ENCODE measurements around the gene MIF4GD. TPM values are rescaled to one million over a fixed set of nuclear protein-coding genes. Genes with fewer than 3 reads are reported as not detected.
"Not testable (repeated sequence)": the region's sequence is repeated elsewhere in the genome, so short reads cannot be mapped to it uniquely, and the experiment has no call there.

The MIF4GD gene
- total RNA-seq, 1 experiment from 2014 or later: 25.7 TPM

DNA sequence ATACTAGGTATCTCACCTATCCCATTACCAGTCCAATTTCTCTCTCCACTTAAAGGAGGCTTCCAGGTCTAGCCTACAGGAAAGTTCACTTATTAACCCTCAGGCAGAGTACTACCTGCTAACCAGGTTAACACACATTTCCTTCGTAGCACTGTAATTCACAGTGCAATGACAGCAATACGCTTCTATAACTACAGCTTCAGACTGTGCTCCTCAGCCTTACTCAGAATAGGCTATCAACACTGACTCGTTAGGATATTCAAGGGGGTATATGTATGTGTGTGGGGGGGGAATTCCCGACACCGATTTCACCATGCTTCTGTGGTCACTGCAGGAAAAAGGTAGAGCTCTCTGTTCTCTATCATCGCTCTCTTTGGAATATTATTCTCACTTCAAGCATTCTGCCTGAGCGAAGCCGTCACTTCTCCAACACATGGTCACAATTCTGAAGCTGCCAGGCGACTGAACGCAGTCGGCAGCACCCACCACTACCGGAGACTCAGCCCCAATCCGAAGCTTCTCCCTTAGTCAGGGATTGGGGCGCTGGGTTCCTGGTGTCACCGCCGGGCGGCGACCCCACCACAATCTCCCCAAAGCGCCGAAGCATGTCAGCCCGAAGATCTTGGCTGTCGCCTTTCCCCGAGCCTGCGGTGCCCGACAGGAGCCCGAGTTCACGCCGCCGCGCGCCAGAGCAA is 10.2 kb downstream of the MIF4GD start:
- TF ChIP-seq, protein P1, sequence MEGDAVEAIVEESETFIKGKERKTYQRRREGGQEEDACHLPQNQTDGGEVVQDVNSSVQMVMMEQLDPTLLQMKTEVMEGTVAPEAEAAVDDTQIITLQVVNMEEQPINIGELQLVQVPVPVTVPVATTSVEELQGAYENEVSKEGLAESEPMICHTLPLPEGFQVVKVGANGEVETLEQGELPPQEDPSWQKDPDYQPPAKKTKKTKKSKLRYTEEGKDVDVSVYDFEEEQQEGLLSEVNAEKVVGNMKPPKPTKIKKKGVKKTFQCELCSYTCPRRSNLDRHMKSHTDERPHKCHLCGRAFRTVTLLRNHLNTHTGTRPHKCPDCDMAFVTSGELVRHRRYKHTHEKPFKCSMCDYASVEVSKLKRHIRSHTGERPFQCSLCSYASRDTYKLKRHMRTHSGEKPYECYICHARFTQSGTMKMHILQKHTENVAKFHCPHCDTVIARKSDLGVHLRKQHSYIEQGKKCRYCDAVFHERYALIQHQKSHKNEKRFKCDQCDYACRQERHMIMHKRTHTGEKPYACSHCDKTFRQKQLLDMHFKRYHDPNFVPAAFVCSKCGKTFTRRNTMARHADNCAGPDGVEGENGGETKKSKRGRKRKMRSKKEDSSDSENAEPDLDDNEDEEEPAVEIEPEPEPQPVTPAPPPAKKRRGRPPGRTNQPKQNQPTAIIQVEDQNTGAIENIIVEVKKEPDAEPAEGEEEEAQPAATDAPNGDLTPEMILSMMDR (IDR thresholded peaks at IDR 0.05; ENCODE audit: unreplicated experiment): no peak
- CTCF ChIA-PET: interaction anchor here (0.5 to 2.6 kb wide), 6 partner anchors 10 to 1561 kb away, joined by 3 to 28 read pairs (median 8); partner anchors contain the start of gene MIF4GD
- H3K4me1 Mint-ChIP-seq (ENCODE audit: low read depth, unreplicated experiment): peaks cover 39% of the 10 kb centered on the region
- H3K4me3 Mint-ChIP-seq (ENCODE audit: low read depth, unreplicated experiment): peak overlapping the region; percentile 99
- intact Hi-C loops (cut with micrococcal nuclease; ENCODE audit: unreplicated experiment): no loop called here
- no peaks in the 10 kb centered on the region for H3K27me3 Mint-ChIP-seq (ENCODE audit: unreplicated experiment)
- no peaks in the 10 kb centered on the region for H3K9me3 Mint-ChIP-seq (ENCODE audit: low read depth, unreplicated experiment)
- H3K36me3 Mint-ChIP-seq (ENCODE audit: insufficient read depth, unreplicated experiment): peaks cover 46% of the 10 kb centered on the region
- BruUV-seq (replicated peaks): TSS peak; percentile 68
- peak overlapping the region; percentile 100 for H3K27ac Mint-ChIP-seq (ENCODE audit: unreplicated experiment)
- no peak for DNase-seq

DNA sequence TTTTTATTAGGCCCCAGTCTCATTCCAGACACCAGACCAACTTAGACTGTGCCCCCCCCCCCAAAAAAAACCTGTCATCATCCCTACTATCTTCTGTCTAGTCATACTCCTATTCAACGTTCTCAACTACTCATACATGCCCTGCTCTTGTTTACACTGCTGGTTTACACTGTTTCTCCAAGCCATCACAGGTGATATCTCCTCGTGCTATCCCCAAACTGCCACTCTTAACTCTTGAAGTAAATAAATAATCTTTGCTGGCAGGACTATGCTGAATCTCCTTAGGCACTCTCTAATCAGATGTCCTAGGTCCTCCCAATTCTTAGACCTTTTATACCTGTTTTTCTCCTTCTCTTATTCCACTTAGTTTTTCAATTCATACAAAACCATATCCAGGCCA is 13.8 kb downstream of the MIF4GD start:
- BruUV-seq (replicated peaks); CTCF ChIA-PET; H3K9me3 Mint-ChIP-seq (ENCODE audit: low read depth, unreplicated experiment): not testable (repeated sequence)

DNA sequence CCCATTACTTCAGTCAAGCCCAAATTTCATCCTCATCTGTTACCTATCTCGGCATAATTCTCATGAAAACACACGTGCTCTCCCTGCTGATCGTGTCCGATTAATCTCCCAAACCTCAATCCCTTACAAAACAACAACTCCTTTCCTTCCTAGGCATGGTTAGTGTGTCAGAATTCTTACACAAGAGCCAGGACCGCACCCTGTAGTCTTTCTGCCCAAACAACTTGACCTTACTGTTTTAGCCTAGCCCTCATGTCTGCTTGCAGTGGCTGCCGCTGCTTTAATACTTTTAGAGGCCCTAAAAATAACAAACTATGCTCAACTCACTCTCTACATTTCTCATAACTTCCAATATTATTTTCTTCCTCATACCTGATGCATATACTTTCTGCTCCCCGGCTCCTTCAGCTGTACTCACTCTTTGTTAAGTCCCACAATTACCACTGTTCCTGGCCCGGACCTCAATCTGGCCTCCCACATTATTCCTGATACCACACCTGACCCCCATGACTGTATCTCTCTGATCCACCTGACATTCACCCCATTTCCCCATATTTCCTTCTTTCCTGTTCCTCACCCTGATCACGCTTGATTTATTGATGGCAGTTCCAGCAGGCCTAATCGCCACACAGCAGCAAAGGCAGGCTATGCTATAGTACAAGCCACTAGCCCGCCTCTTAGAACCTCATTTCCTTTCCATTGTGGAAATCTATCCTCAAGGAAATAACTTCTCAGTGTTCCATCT is 14.9 kb downstream of the MIF4GD start:
- peaks cover 61% of the 10 kb centered on the region for H3K4me1 Mint-ChIP-seq (ENCODE audit: low read depth, unreplicated experiment)
- intact Hi-C loops (cut with micrococcal nuclease; ENCODE audit: unreplicated experiment); CTCF ChIA-PET; H3K27ac Mint-ChIP-seq (ENCODE audit: unreplicated experiment); H3K4me3 Mint-ChIP-seq (ENCODE audit: low read depth, unreplicated experiment); DNase-seq; BruUV-seq (replicated peaks); H3K36me3 Mint-ChIP-seq (ENCODE audit: insufficient read depth, unreplicated experiment); H3K27me3 Mint-ChIP-seq (ENCODE audit: unreplicated experiment); H3K9me3 Mint-ChIP-seq (ENCODE audit: low read depth, unreplicated experiment): not testable (repeated sequence)

More for the DNA sequence above, 13.8 kb downstream of the MIF4GD start:
- H3K36me3 Mint-ChIP-seq (ENCODE audit: insufficient read depth, unreplicated experiment): peaks cover 18% of the 10 kb centered on the region
- peaks cover 61% of the 10 kb centered on the region for H3K4me1 Mint-ChIP-seq (ENCODE audit: low read depth, unreplicated experiment)
- DNase-seq; H3K27ac Mint-ChIP-seq (ENCODE audit: unreplicated experiment); intact Hi-C loops (cut with micrococcal nuclease; ENCODE audit: unreplicated experiment); H3K27me3 Mint-ChIP-seq (ENCODE audit: unreplicated experiment); H3K4me3 Mint-ChIP-seq (ENCODE audit: low read depth, unreplicated experiment): not testable (repeated sequence)

DNA sequence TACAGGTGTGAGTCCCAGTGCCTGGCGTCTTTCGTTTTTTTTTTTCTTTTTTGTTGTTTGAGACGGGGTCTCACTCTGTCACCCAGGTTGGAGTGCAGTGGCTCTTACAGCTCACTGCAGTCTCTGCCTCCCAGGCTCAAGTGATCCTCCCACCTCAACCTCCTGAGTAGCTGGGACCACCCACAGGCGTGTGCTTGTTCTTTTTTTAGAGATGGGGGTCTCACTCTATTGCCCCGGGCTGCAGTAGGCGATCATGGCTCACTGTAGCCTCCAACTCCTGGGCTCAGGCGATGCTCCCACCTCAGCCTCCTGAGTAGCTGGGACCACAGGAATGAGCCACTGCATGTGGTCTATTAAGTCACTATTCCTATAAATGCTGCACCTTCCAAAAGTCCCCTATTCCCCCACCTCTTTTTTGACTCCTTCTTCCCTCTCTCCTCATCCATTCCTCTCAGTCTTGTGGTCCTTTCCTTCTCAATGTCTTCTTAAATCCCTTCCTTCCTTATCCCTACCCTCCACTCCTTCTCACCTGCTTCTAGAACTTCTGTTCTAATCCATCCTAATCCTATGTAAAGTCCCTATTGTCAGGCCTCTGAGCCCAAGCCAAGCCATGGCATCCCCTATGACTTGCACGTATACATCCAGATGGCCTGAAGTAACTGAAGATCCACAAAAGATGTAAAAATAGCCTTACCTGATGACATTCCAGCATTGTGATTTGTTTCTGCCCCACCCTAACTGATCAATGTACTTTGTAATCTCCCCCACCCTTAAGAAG is 18.8 kb downstream of the MIF4GD start:
- no peaks in the 10 kb centered on the region for H3K9me3 Mint-ChIP-seq (ENCODE audit: low read depth, unreplicated experiment)
- no peaks in the 10 kb centered on the region for H3K27me3 Mint-ChIP-seq (ENCODE audit: unreplicated experiment)
- no TSS peak for BruUV-seq (replicated peaks)
- H3K4me3 Mint-ChIP-seq (ENCODE audit: low read depth, unreplicated experiment): no peak overlapping the region
- TF ChIP-seq, protein P1 (IDR thresholded peaks at IDR 0.05; ENCODE audit: unreplicated experiment): no peak
- peaks cover 48% of the 10 kb centered on the region for H3K4me1 Mint-ChIP-seq (ENCODE audit: low read depth, unreplicated experiment)
- CTCF ChIA-PET: interaction anchor here (0.6 kb wide), 1 partner anchor 160 kb away, joined by 6 read pairs; no protein-coding TSS in a partner anchor
- no peak for DNase-seq
- intact Hi-C loops (cut with micrococcal nuclease; ENCODE audit: unreplicated experiment): no loop called here
- H3K27ac Mint-ChIP-seq (ENCODE audit: unreplicated experiment): no peak overlapping the region
- H3K36me3 Mint-ChIP-seq (ENCODE audit: insufficient read depth, unreplicated experiment): peaks cover 12% of the 10 kb centered on the region

DNA sequence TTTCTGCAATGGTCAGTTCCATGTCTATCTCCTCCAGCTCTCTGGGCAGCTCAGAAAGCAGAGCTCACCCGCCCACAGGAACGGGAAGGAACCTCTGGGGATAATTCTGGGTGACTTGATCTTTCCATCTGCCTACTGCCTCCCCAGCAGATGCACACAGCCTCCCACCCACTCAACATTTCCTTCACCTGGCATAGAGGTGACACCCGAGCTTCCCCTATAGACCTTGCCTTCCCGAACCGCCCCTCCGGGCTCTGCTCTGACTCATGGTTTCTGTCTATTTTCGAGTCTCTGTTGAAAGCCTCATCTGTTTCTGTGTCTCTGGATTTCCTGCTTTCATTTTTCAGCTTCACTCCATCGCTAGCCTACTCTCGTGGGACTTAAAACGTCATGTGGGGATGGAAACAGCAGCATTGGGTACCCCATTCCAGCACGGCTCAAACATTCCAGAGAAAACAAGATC is 21.0 kb downstream of the MIF4GD start:
- TF ChIP-seq, protein P1 (IDR thresholded peaks at IDR 0.05; ENCODE audit: unreplicated experiment): no peak
- intact Hi-C loops (cut with micrococcal nuclease; ENCODE audit: unreplicated experiment): no loop called here
- BruUV-seq (replicated peaks): no TSS peak
- Mint-ChIP-seq H3K27ac (ENCODE audit: unreplicated experiment) (peak overlapping the region; percentile 73), H3K36me3 (ENCODE audit: insufficient read depth, unreplicated experiment) (peaks cover 23% of the 10 kb centered on the region), H3K4me1 (ENCODE audit: low read depth, unreplicated experiment) (peaks cover 30% of the 10 kb centered on the region), H3K27me3 (ENCODE audit: unreplicated experiment) (no peaks in the 10 kb centered on the region), H3K9me3 (ENCODE audit: low read depth, unreplicated experiment) (no peaks in the 10 kb centered on the region), H3K4me3 (ENCODE audit: low read depth, unreplicated experiment) (peak overlapping the region; percentile 18)
- CTCF ChIA-PET: interaction anchor here (0.6 to 1.5 kb wide), 4 partner anchors 8 to 136 kb away, joined by 3 to 9 read pairs (median 6); partner anchors contain the start of genes GGA3 and MRPS7
- peak; percentile 37 for DNase-seq

All from Calu3 (cell line).